GM12891 (cell line): Measurements from ENCODE around the gene NAT10.

ENCODE experiments used
- DNase-seq: peaks from one replicate; pipeline ENCODE4 v3.0.0; 2011; ENCODE audit warnings: low spot score; ENCODE audit not compliant: insufficient read length
- FAIRE-seq: peaks from 2 replicates; lab custom pipeline; 2011; peaks lifted over from hg19 to GRCh38; lab: Jason Lieb, UNC
- PAX5 ChIP-seq: IDR thresholded peaks from 2 replicates; pipeline ENCODE4 v1.6.1; 2011; ENCODE audit warnings: low read length, moderate library complexity, mild to moderate bottlenecking; ENCODE audit not compliant: insufficient read depth, severe bottlenecking
- POLR2A ChIP-seq: IDR thresholded peaks from 2 replicates; pipeline ENCODE4 v1.6.1; 2011; ENCODE audit warnings: low read depth, low read length, control low read depth
- POLR2AphosphoS5 ChIP-seq: IDR thresholded peaks from 2 replicates; pipeline ENCODE4 v1.6.1; 2011; ENCODE audit warnings: low read depth, low read length, control low read depth
- POU2F2 ChIP-seq: IDR thresholded peaks from 2 replicates; pipeline ENCODE4 v1.6.1; 2011; ENCODE audit warnings: low read depth, mild to moderate bottlenecking, control low read depth, low read length, moderate library complexity
- SPI1 ChIP-seq: IDR thresholded peaks from 2 replicates; pipeline ENCODE4 v1.6.1; 2011; ENCODE audit warnings: low read depth, low read length, control low read depth
- TAF1 ChIP-seq: IDR thresholded peaks from 2 replicates; pipeline ENCODE4 v1.6.1; 2011; ENCODE audit warnings: low read depth, low read length, control low read depth

Gene NAT10

DNA sequence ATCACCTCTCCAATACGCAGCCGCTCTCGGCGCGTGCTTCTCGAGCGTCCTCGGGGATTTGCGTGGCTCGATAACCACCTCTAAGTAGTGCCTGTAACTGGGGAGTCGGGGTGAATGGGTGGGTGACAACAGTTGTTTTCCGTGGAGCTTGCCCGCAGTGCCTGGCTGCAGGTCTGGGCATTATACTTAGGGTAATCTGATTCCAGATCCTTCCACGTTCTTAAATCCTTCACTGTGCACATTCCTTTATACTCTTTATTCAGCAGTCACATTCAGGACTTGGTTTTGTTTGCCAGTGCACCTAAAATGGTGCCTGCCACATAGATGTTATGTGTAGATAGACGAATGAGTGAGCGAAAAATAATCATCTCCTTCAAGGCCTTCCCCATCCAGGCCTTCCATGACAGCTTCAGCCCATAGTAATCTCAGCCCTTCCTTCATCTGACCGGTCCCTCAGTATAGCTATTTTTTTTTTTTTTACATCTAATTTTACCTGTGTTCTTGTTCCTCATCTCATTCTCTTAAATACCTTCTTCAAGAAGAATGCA lies 602 bp downstream of the NAT10 start:
- FAIRE-seq (peak; percentile 9), DNase-seq (no peak)
- no peak for TF ChIP-seq SPI1
- TF ChIP-seq POLR2A: no peak
- TF ChIP-seq TAF1: no peak
- no peak for TF ChIP-seq PAX5
- no peak for TF ChIP-seq POU2F2
- TF ChIP-seq POLR2AphosphoS5: no peak

DNA sequence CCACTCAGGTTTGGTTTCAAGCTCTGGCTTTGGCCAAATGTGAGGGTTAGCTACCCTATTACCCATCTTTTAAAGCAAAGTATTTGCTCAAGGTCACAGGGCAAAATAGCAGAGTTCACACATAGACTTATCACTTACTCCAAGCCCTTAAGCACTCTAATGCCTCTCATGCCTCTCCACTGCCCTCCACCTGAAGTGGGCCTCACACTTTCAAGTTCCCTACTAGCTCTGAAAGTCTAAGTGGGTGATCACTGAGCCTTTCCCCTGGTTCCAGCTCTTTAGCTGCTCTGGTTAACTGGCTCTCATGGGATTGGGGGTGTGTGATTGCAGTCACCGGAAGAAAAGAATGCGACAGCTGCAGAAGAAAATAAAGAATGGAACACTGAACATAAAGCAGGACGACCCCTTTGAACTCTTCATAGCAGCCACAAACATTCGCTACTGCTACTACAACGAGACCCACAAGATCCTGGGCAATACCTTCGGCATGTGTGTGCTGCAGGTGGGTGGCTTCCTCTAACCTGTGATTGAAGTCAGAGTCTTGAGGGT lies 6.4 kb downstream of the NAT10 start:
- no peak for FAIRE-seq
- TF ChIP-seq POLR2AphosphoS5 (no peak), SPI1 (no peak), POU2F2 (no peak), PAX5 (no peak), POLR2A (no peak), TAF1 (no peak)
- DNase-seq: no peak

DNA sequence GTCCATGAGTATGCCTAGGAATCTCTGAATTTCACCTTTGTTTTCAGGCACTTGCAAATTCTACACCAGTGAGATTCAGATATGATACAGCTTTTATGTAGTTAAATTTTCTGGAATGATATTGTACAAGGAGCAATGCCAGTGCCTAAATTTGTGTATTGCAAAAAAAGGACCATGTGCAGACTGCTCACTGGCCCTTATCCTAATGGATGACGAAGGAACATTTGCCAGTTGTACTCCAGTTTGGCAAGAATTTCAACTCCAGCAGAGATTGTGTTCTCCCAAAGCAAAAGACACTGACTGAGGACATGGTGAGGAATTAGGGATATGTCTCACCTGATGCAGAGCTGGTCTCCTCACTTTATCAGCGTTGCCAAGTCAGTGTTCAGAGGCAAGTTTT lies 8.6 kb downstream of the NAT10 start:
- TF ChIP-seq POLR2AphosphoS5: no peak
- no peak for TF ChIP-seq POLR2A
- no peak for TF ChIP-seq TAF1
- TF ChIP-seq PAX5: no peak
- no peak for TF ChIP-seq POU2F2
- no peak for TF ChIP-seq SPI1
- FAIRE-seq (no peak), DNase-seq (no peak)

DNA sequence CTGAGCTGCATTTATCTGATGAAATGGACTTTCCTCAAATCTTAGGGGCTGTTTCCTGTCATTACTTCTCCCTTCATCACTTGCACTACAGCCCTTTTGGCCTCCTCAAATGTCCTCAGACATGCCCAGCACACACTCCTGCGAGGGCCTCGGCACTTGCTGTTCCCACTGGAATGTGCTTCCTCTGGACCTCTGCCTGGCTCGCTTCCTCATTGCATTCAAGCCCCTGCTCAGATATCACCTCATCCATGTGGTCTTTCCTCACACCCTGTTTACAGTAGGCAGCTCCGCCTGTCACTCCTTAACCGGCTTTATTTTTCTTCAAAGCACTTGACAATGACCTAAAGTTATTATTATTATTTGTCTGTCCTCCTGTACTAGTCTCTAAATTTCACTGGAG lies 9.0 kb downstream of the NAT10 start:
- TF ChIP-seq SPI1 (no peak), PAX5 (no peak)
- FAIRE-seq: no peak

DNA sequence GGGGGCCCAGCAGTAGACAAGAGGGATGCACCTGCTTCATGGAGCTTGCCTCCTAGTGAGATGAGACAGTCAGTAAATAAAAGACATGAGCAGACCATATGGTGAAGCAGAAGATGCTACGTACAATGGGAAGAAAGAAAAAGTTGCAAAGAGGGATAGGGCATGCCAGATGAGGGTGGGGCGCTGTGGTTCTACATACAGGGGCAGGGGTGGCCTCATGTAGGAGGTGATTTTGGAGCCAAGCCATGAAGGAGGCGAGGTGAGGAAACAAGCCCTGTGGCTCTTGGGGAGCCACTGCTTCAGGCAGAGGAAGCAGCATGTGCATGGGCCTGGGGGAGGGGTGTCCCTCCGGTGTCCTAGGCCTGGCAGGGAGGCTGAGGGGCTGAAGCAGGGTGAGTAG lies 15.2 kb downstream of the NAT10 start:
- FAIRE-seq: no peak
- TF ChIP-seq POLR2A (no peak), POU2F2 (no peak), SPI1 (no peak), PAX5 (no peak), TAF1 (no peak), POLR2AphosphoS5 (no peak)
- no peak for DNase-seq

More for the DNA sequence above, 9.0 kb downstream of the NAT10 start:
- no peak for DNase-seq

DNA sequence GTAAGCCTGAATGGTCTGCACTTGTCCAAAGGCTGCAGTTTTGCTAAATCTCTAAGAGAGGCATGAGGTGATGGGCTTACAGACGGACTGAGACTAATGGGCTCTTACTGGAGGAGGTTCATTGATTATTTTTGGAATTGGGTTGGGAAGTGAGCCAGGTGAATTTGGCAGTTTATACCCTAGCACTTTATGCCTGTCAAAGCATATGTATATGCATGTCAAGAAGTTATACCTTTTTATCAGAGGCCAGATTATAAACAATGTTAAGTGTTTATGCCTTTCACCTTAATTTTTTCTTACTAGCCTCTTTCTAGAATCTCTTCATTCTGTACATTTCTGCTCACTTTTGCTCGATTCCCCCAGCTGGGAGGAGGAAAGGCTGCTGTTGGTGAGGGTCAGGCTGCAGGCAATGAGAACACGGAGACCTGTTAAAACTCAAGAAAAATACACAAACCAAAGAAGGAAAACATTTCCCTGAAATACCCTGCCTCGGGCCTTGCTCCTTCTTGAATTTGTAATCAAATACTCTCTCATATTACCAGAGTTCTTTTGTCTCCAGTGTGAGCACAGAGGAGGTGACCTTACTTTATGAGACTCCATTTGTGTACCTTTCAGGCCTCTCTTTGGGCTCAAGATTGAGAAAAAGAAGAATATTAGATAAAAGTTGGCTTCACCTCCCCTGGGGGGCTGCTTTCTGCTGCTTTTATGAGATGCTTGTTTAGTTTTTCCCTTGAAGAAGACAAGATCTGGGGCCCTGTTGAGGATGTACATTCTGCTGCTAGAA lies 19.6 kb downstream of the NAT10 start:
- DNase-seq (no peak), FAIRE-seq (no peak)
- TF ChIP-seq POU2F2: no peak
- TF ChIP-seq SPI1: no peak
- no peak for TF ChIP-seq POLR2AphosphoS5
- no peak for TF ChIP-seq PAX5
- no peak for TF ChIP-seq POLR2A
- no peak for TF ChIP-seq TAF1

DNA sequence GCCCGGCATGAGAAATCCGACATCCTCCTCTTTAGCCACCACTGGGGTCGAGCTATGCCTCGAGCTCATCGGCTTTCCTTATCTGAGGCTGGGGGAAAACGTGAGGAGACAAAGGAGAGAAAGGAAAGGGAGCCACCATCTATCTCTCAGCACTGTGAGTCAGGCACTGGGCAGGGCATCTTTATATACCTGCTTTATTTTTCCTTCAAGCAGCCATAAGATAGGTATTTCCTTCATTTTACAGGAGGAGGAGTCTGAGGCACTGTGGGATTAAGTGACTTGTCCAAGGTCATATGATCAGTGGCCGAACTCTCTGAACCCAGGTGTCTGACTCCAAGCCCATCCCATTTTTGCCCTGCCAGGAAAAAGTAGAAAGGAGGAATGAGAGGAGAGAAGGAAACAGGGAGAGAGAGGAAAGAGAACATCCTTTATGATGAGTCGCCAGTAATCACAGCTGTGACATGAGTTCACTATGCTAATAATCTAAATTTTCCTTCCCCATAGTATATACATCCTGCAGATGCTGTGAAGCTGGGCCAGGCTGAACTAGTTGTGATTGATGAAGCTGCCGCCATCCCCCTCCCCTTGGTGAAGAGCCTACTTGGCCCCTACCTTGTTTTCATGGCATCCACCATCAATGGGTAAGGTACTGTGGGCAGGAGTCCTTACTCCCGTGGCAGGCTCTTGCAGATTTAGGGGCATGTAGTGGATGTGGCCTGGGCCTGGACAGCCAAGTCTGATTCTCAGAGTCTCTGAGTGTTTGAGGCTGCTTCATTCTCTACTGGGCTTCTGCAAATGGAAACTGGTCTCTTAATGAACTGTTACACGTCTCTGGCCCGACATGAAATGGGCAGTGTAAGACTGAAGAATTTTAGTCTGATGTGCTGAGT lies 21.8 kb downstream of the NAT10 start:
- no peak for FAIRE-seq
- TF ChIP-seq TAF1 (no peak), POLR2AphosphoS5 (no peak), PAX5 (no peak), POU2F2 (no peak), POLR2A (no peak), SPI1 (no peak)

DNA sequence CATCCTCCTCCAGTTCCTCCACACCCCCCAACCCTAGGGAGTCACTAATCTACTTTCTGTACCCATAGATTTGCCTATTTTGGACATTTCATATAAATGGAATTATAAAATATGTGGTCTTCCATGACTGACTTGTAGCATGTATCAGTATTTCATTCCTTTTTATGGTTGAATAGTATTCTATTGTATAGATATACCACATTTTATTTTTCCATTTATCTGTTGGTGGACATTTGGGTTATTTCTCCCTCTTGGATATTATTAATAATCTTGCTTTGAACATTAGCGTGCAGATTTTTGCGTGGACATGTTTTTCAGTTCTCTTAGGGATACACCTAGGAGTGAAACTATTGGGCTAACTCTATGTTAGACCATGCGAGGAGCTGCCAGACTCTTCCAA lies 23.4 kb downstream of the NAT10 start:
- DNase-seq (no peak), FAIRE-seq (no peak)
- TF ChIP-seq TAF1: no peak
- no peak for TF ChIP-seq POU2F2
- TF ChIP-seq PAX5: no peak
- TF ChIP-seq POLR2AphosphoS5: no peak
- no peak for TF ChIP-seq POLR2A
- TF ChIP-seq SPI1: no peak

More for the DNA sequence above, 21.8 kb downstream of the NAT10 start:
- DNase-seq: no peak

DNA sequence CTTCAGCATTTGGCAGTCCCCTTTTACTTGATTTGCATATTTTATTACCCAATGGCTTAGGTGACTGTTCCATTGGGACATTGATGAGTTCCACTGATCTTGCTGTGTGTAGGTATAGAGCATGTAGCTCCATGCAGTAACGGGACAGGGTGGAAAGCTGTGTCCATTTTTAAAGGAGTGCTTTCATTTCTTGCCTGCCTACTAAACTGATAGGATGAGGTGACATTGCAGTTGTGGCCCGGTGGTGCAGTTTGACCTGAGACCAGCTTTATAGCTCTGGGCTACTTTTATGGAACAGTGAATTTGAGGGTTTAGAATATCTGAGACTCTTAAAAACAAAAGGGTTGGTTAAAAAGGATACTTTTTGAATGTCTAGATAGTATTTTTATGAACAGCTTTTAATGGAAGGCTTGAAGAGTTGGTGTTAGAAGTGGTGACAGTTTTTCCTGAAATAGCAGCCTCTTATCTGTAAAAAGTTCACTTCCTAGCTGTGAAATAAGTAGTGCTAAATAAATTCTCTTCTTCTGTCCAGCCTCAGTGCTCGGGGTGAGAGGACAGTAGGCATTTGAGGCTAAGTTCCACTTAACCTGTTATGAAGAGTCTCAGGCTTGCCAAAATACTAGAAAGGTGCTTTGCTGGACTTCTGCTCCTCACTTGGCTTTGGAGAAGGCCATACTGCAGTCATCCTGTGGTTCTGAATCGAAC lies 27.0 kb downstream of the NAT10 start:
- DNase-seq (no peak), FAIRE-seq (no peak)
- TF ChIP-seq TAF1 (no peak), POU2F2 (no peak), PAX5 (no peak), POLR2A (no peak), SPI1 (no peak), POLR2AphosphoS5 (no peak)
